ENCODE data around the gene DUSP1.

- TF ChIP-seq CTCF (IDR thresholded peaks at IDR 0.05 in 8 of 11, conservative IDR thresholded peaks at IDR 0.05 in 3 of 11) (no peak), POLR2AphosphoS5 (IDR thresholded peaks at IDR 0.05) (peak; percentile 73 to 89 (median 81)), POLR2A (IDR thresholded peaks at IDR 0.05) (no peak)
Measured at GRCh38 chr5:172795318-172795977, 24.5 kb upstream of the DUSP1 start.

All from spleen (tissue), 7 donors.